Sigmoid colon (tissue), 7 donors: Measurements from ENCODE around the gene PCDHGB1. TPM values are rescaled to one million over a fixed set of nuclear protein-coding genes. Genes with fewer than 3 reads are reported as not detected.
"Not testable (repeated sequence)": the region's sequence is repeated elsewhere in the genome, so short reads cannot be mapped to it uniquely, and the experiment has no call there.

Experiments
- DNase-seq: peaks from one replicate; pipeline ENCODE4 v3.0.0-alpha.2; 2019
- H3K27ac ChIP-seq, 4 donors: fragments of 200-600 bp; sonication (generic); one replicate each; pipeline ENCODE4 v1.5.1; 2016 to 2019; ENCODE audit warnings: mild to moderate bottlenecking in 1 of 4
- H3K27me3 ChIP-seq, 3 donors: fragments of 200-600 bp; sonication (generic); one replicate each; pipeline ENCODE4 v1.5.1; 2019; ENCODE audit warnings: mild to moderate bottlenecking in 1 of 3
- H3K36me3 ChIP-seq, 4 donors: fragments of 200-600 bp; sonication (generic); one replicate each; pipeline ENCODE4 v1.5.1; 2016 to 2019
- H3K4me1 ChIP-seq, 4 donors: fragments of 200-600 bp; sonication (generic); one replicate each; pipeline ENCODE4 v1.5.1; 2017 to 2019
- H3K4me3 ChIP-seq, 4 donors: fragments of 200-600 bp; sonication (generic); one replicate each; pipeline ENCODE4 v1.5.1; 2017 to 2019; ENCODE audit warnings: mild to moderate bottlenecking in 2 of 4, moderate library complexity in 1 of 4
- H3K9me3 ChIP-seq, 4 donors: fragments of 200-600 bp in 3 of 4; sonication (generic) in 3 of 4; one replicate each; pipeline versions ENCODE4 v1.5.1 to v1.6.1; 2013 to 2019
- CTCF ChIP-seq, 4 experiments: fragments of 450-650 bp in 3 of 4; fragments of 200-600 bp in 1 of 4; IDR thresholded peaks; one replicate each; pipeline ENCODE4 v1.5.1; 2016 to 2019; ENCODE audit warnings: antibody characterized with exemption in 4 of 4, mild to moderate bottlenecking in 3 of 4, moderate library complexity in 2 of 4
- EP300 ChIP-seq, 4 donors: sonication (generic); formaldehyde crosslinking; IDR thresholded peaks; one replicate each; pipeline ENCODE4 v1.6.1; 2017; ENCODE audit warnings: antibody characterized with exemption in 4 of 4
- POLR2A ChIP-seq, 2 donors: fragments of 450-650 bp; IDR thresholded peaks; one replicate each; pipeline ENCODE4 v1.6.1; 2016; ENCODE audit warnings: antibody characterized with exemption in 2 of 2, mild to moderate bottlenecking in 2 of 2, moderate library complexity in 2 of 2
- POLR2AphosphoS5 ChIP-seq, 4 donors: sonication (generic); formaldehyde crosslinking; IDR thresholded peaks; one replicate each; pipeline ENCODE4 v1.6.1; 2017; ENCODE audit warnings: antibody characterized with exemption in 4 of 4
- WGBS, 2 donors: extraction: QIAGEN DNeasy Blood & Tissue Kit; methylation state at CpG; one replicate each; pipeline ENCODE4 v1.1.7; 2013; 5-methylcytosine and 5-hydroxymethylcytosine counted together
- intact Hi-C: fragments of 100-400 bp; cut with DNase I; formaldehyde crosslinking; loops from one replicate; pipeline ENCODE4 v1.15.1; 2023
- polyA plus RNA-seq, 3 donors: library from polyadenylated mRNA; stranded (reverse); fragments of 200-250 nt; gene quantifications; one replicate each; pipeline ENCODE4 v1.2.3, GENCODE V29; 2013
- total RNA-seq, 4 donors: library from RNA; depleted of rRNA; stranded (reverse); fragments of >200 nt; gene quantifications; one replicate each; pipeline ENCODE4 v1.1.0, GENCODE V29; 2016
- donor health status: healthy with polysubstance abuse.
- donor health status: Bipolar disorder and iron deficiency.
- donor health status: healthy.

Gene PCDHGB1
- total and polyA plus RNA-seq, 7 donors = 0.26 to 8.4 (median 3.3) TPM; not detected in 2

DNA sequence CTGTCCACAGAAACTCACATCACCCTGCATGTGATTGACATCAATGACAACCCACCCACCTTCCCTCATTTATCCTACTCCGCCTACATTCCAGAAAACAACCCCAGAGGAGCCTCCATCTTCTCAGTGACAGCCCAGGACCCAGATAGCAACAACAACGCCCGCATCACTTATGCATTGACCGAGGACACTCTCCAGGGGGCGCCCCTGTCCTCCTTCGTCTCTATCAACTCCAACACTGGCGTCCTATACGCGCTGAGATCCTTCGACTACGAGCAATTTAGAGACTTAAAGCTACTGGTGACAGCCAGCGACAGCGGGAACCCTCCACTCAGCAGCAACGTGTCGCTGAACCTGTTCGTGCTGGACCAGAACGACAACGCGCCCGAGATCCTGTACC, 4.6 kb upstream of the PCDHGB1 start:
- Histone ChIP-seq H3K4me3 (no peak overlapping the region), H3K4me1 (no peaks in the 10 kb centered on the region), H3K36me3 (no peaks in the 10 kb centered on the region), H3K27me3 (peaks cover 0 to 51% (median 0%) of the 10 kb centered on the region in 3 donors), H3K27ac (no peak overlapping the region), H3K9me3 (peaks cover 14 to 79% (median 43%) of the 10 kb centered on the region in 4 donors)
- DNase-seq = no peak
- TF ChIP-seq POLR2AphosphoS5 (IDR thresholded peaks at IDR 0.05) (no peak), CTCF (IDR thresholded peaks at IDR 0.05) (no peak), EP300 (IDR thresholded peaks at IDR 0.05) (no peak), POLR2A (IDR thresholded peaks at IDR 0.05) (no peak)
- intact Hi-C loops = no loop called here
- 43 to 62% methylated on average over 20 of the region's 20 CpGs for WGBS, 2 donors

DNA sequence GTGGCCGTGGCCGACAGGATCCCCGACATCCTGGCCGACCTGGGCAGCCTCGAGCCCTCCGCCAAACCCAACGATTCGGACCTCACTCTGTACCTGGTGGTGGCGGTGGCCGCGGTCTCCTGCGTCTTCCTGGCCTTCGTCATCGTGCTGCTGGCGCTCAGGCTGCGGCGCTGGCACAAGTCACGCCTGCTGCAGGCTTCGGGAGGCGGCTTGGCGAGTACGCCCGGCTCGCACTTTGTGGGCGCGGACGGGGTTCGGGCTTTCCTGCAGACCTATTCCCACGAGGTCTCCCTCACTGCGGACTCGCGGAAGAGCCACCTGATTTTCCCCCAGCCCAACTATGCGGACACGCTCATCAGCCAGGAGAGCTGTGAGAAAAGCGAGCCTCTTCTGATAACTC, 3.9 kb upstream of the PCDHGB1 start:
- H3K27ac ChIP-seq, DNase-seq, H3K4me3 ChIP-seq, H3K36me3 ChIP-seq, intact Hi-C loops, H3K4me1 ChIP-seq: not testable (repeated sequence)
- H3K9me3 ChIP-seq = peaks cover 8 to 79% (median 46%) of the 10 kb centered on the region in 4 donors
- H3K27me3 ChIP-seq = peaks cover 0 to 58% (median 0%) of the 10 kb centered on the region in 3 donors
- WGBS, 2 donors = 48 to 70% methylated on average over 27 to 28 of the region's 35 CpGs

DNA sequence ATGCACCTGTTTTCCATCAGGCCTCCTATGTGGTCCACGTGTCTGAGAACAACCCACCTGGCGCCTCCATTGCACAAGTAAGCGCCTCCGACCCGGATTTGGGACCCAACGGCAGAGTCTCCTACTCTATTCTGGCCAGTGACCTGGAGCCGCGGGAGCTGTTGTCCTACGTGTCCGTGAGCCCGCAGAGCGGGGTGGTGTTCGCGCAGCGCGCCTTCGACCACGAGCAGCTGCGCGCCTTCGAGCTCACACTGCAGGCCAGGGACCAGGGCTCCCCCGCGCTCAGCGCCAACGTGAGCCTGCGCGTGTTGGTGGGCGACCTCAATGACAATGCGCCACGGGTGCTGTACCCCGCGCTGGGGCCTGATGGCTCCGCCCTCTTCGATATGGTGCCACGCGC, 1.7 kb downstream of the PCDHGB1 start:
- DNase-seq = no peak
- peaks cover 0 to 42% (median 0%) of the 10 kb centered on the region in 3 donors for H3K27me3 ChIP-seq
- intact Hi-C loops = no loop called here
- 43 to 73% methylated on average over 32 to 36 of the region's 36 CpGs for WGBS, 2 donors
- no peak overlapping the region for H3K4me3 ChIP-seq
- no peak for TF ChIP-seq CTCF (IDR thresholded peaks at IDR 0.05)
- no peak for TF ChIP-seq POLR2AphosphoS5 (IDR thresholded peaks at IDR 0.05)
- TF ChIP-seq POLR2A (IDR thresholded peaks at IDR 0.05) = no peak
- no peak for TF ChIP-seq EP300 (IDR thresholded peaks at IDR 0.05)
- peaks cover 19 to 72% (median 50%) of the 10 kb centered on the region in 4 donors for H3K9me3 ChIP-seq
- H3K36me3 ChIP-seq = no peaks in the 10 kb centered on the region
- H3K27ac ChIP-seq = no peak overlapping the region
- no peaks in the 10 kb centered on the region for H3K4me1 ChIP-seq

DNA sequence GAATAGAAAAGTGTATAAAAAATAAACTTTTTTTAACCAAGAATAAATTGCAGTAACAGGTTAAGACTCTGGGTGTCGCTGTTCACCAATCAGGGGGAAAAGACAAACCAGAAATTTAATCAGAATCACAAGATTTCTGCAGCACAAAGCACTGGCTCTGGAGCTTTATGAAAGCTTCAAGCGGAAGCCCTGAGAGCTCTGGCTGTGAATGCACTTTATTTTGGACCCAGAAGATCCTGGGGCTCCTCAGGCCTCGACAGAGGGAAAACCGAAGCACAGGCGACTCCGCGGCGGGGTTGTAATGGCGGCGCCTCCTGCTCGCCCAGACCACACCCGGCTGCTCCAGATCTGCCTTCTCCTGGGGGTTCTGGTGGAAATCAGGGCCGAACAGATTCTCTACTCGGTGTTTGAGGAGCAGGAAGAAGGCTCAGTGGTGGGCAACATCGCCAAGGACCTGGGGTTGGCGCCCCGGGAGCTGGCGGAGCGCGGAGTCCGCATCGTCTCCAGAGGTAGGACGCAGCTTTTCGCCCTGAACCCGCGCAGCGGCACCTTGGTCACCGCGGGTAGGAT, 5.1 kb downstream of the PCDHGB1 start, which contains the start of gene PCDHGA4:
Gene PCDHGA4, plus strand, starts transcription at position 122 of the 570 bp plus-strand sequence. Its CDS starts 87 bp downstream, at position 209.
- DNase-seq = no peak
- Histone ChIP-seq H3K36me3 (no peaks in the 10 kb centered on the region), H3K9me3 (peaks cover 30 to 84% (median 60%) of the 10 kb centered on the region in 4 donors), H3K4me3 (peak within 1 kb of the TSS; percentile 11 to 42 (median 29)), H3K4me1 (no peaks in the 10 kb centered on the region), H3K27ac (peak within 1 kb of the TSS in 1 of 4 donors; percentile 30), H3K27me3 (peaks cover 0 to 30% (median 0%) of the 10 kb centered on the region in 3 donors)
- TF ChIP-seq CTCF (IDR thresholded peaks at IDR 0.05) (peak in 2 of 4 experiments; percentile 11 to 39), EP300 (IDR thresholded peaks at IDR 0.05) (no peak), POLR2A (IDR thresholded peaks at IDR 0.05) (no peak), POLR2AphosphoS5 (IDR thresholded peaks at IDR 0.05) (no peak)
- intact Hi-C loops = no loop called here
- WGBS, 2 donors = 20 to 55% methylated on average over 29 of the region's 29 CpGs

DNA sequence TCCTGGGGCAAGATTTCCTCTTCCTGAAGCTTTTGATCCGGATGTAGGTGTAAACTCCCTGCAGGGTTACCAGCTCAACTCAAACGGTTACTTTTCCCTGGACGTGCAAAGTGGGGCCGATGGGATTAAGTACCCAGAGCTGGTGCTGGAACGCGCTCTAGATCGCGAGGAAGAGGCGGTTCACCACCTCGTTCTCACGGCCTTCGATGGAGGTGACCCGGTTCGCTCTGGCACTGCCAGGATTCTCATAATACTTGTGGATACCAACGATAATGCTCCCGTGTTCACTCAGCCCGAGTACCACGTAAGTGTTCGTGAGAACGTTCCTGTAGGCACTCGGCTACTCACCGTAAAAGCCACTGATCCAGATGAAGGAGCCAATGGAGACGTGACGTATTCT, 5.7 kb downstream of the PCDHGB1 start:
- H3K4me3 ChIP-seq = peak overlapping the region in 2 of 4 donors; percentile 31 to 42

More for the DNA sequence above, 5.7 kb downstream of the PCDHGB1 start:
- Histone ChIP-seq H3K9me3 (peaks cover 37 to 84% (median 63%) of the 10 kb centered on the region in 4 donors), H3K36me3 (no peaks in the 10 kb centered on the region), H3K27ac (no peak overlapping the region), H3K27me3 (peaks cover 0 to 25% (median 0%) of the 10 kb centered on the region in 3 donors), H3K4me1 (no peaks in the 10 kb centered on the region)
- TF ChIP-seq EP300 (IDR thresholded peaks at IDR 0.05) (no peak), POLR2A (IDR thresholded peaks at IDR 0.05) (no peak), POLR2AphosphoS5 (IDR thresholded peaks at IDR 0.05) (no peak), CTCF (IDR thresholded peaks at IDR 0.05) (no peak)
- intact Hi-C loops = no loop called here
- 54 to 78% methylated on average over 24 of the region's 24 CpGs for WGBS, 2 donors
- no peak for DNase-seq
